ENCODE measurements around the gene SCARB1. TPM values are rescaled to one million over a fixed set of nuclear protein-coding genes. Genes with fewer than 3 reads are reported as not detected.

SCARB1 gene
- total and polyA plus RNA-seq, 2 donors (not counting 3 experiments of a cell fraction or from before 2014, with no cell fraction given), result 125 to 141 TPM

GRCh38 chr12:124864326-124864752 lies 675 bp upstream of the SCARB1 start:
- no peak overlapping the region for H3K4me2 ChIP-seq (ENCODE audit: insufficient read depth, low read length)
- H4K20me1 ChIP-seq (replicated peaks; ENCODE audit: control insufficient read depth, extremely low read depth, insufficient read depth, low read length), result no peaks in the 10 kb centered on the region
- H3K4me1 ChIP-seq (ENCODE audit: control insufficient read depth, extremely low read depth, insufficient read depth, low read length), result peaks cover 24% of the 10 kb centered on the region
- no peaks in the 10 kb centered on the region for H3K9me3 ChIP-seq (replicated peaks; ENCODE audit: control insufficient read depth, insufficient read depth, low read length)
- BruUV-seq (replicated peaks), result TSS peak; percentile 30
- intact Hi-C loops (cut with micrococcal nuclease) (no loop called here), dilution Hi-C loops (cut with MboI; ENCODE audit: extremely low pct_ligation_motif_present, low sequenced_read_pairs) (no loop called here)
- no peak overlapping the region for H3K9ac ChIP-seq (replicated peaks; ENCODE audit: extremely low read depth, insufficient read depth, low read length)
- H3K79me2 ChIP-seq (ENCODE audit: control insufficient read depth, insufficient read depth, low read length), result peaks cover 26% of the 10 kb centered on the region
- TF ChIP-seq GATA2 (IDR thresholded peaks at IDR 0.05; ENCODE audit: insufficient read depth, insufficient read length, low read depth, low read length) (no peak), FOS (IDR thresholded peaks at IDR 0.05; ENCODE audit: borderline replicate concordance, insufficient read depth, low read length) (no peak), CTCF (IDR thresholded peaks at IDR 0.05; ENCODE audit: extremely low read depth in 1 of 2, insufficient read depth in 1 of 2, low read depth in 1 of 2, low read length in 2 of 2) (no peak), POLR2AphosphoS5 (IDR thresholded peaks at IDR 0.05; ENCODE audit: insufficient read depth, low read depth, low read length) (no peak), JUN (IDR thresholded peaks at IDR 0.05; ENCODE audit: borderline replicate concordance, insufficient read depth, insufficient read length, low read depth) (no peak), MAX (IDR thresholded peaks at IDR 0.05; ENCODE audit: insufficient read depth, insufficient read length) (no peak), MYC (IDR thresholded peaks at IDR 0.05; ENCODE audit: low read depth, low read length) (no peak), POLR2A (IDR thresholded peaks at IDR 0.05; ENCODE audit: low read depth, low read length) (no peak), EZH2 (IDR thresholded peaks at IDR 0.05; ENCODE audit: borderline replicate concordance, low read depth, low read length, severe bottlenecking) (no peak)
- no peaks in the 10 kb centered on the region for H3K27me3 ChIP-seq (ENCODE audit: control insufficient read depth in 2 of 2, insufficient read depth in 2 of 2, low read length in 2 of 2)
- DNase-seq (ENCODE audit: low read depth, low spot score) (no peak), FAIRE-seq (no peak)
- no peaks in the 10 kb centered on the region for H3K9me1 ChIP-seq (replicated peaks; ENCODE audit: control insufficient read depth, extremely low read depth, insufficient read depth, low read length)
- ChIA-PET POLR2A (interaction anchor here (1.6 kb wide), 1 partner anchor 50 kb away, joined by 6 read pairs; the partner anchor contains the start of gene UBC), CTCF (interaction anchor here (1.7 to 2.5 kb wide), 2 partner anchors 42 to 811 kb away, joined by 4 to 11 read pairs; no protein-coding TSS in a partner anchor)
- peak overlapping the region; percentile 96 for H2AFZ ChIP-seq (ENCODE audit: low read depth, low read length)
- H3K4me3 ChIP-seq (replicated peaks in 1 of 3; ENCODE audit: insufficient read depth in 1 of 3, low read depth in 1 of 3, low read length in 3 of 3), result no peak overlapping the region
- H3K27ac ChIP-seq (ENCODE audit: insufficient read depth, low read depth, low read length), result peak overlapping the region; percentile 58
- no peaks in the 10 kb centered on the region for H3K36me3 ChIP-seq (ENCODE audit: control insufficient read depth in 2 of 2, extremely low read depth in 1 of 2, insufficient read depth in 2 of 2, low read length in 2 of 2)
